GM12891 (cell line): ENCODE data around the gene AGBL2.

ENCODE experiments used
- PAX5 ChIP-seq: IDR thresholded peaks from 2 replicates; pipeline ENCODE4 v1.6.1; 2011; ENCODE audit warnings: low read length, moderate library complexity, mild to moderate bottlenecking; ENCODE audit not compliant: insufficient read depth, severe bottlenecking
- POLR2A ChIP-seq: IDR thresholded peaks from 2 replicates; pipeline ENCODE4 v1.6.1; 2011; ENCODE audit warnings: low read depth, low read length, control low read depth
- POLR2AphosphoS5 ChIP-seq: IDR thresholded peaks from 2 replicates; pipeline ENCODE4 v1.6.1; 2011; ENCODE audit warnings: low read depth, low read length, control low read depth
- SPI1 ChIP-seq: IDR thresholded peaks from 2 replicates; pipeline ENCODE4 v1.6.1; 2011; ENCODE audit warnings: low read depth, low read length, control low read depth
- TAF1 ChIP-seq: IDR thresholded peaks from 2 replicates; pipeline ENCODE4 v1.6.1; 2011; ENCODE audit warnings: low read depth, low read length, control low read depth

DNA sequence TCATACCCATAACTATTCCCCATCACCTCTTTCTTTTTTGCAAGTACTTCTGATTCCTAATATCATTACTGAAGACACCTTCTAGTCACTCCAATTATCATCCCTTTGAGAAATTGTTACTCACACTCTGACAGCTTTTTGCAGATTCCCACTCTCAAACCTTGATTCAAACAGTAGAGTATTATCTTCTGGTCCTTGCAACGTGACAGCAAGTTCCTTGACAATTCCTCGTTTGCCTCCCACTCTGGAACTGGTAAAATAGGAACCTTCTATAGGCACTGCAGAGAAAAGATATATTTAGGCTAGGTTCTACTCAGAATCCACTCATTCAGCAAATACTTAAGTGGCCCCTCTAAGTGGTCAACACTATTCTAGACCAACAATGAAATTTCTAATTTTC, 23.2 kb downstream of the AGBL2 start:
- no peak for TF ChIP-seq SPI1
- TF ChIP-seq POLR2AphosphoS5, result no peak
- no peak for TF ChIP-seq POLR2A
- no peak for TF ChIP-seq TAF1
- no peak for TF ChIP-seq PAX5
